Measurements from ENCODE around the gene TCF3.

The TCF3 gene

DNA sequence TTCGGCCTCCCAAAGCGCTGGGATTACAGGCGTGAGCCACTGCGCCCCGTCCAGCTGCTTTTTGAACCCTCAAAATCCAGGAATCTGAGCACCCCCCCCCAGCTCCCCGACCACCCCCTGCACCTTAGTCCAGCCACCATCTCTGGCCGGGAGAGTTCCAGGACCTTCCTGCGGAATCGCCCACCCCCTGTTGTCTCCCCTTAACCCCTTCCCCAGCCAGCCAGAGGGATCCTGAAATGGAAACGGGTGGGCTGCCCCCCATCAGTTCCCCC is 59.0 kb downstream of the TCF3 start:
- Mint-ChIP-seq H3K4me3 (peak overlapping the region; percentile 92 to 95 (median 94)), H3K9me3 (no peaks in the 10 kb centered on the region), H3K27me3 (ENCODE audit: low read depth) (no peaks in the 10 kb centered on the region), H3K36me3 (ENCODE audit: low read depth) (peaks cover 18% of the 10 kb centered on the region), H3K4me1 (peaks cover 9% of the 10 kb centered on the region), H3K27ac (peak overlapping the region in 2 of 3 experiments; percentile 86 to 95)
- TF ChIP-seq, protein P1, sequence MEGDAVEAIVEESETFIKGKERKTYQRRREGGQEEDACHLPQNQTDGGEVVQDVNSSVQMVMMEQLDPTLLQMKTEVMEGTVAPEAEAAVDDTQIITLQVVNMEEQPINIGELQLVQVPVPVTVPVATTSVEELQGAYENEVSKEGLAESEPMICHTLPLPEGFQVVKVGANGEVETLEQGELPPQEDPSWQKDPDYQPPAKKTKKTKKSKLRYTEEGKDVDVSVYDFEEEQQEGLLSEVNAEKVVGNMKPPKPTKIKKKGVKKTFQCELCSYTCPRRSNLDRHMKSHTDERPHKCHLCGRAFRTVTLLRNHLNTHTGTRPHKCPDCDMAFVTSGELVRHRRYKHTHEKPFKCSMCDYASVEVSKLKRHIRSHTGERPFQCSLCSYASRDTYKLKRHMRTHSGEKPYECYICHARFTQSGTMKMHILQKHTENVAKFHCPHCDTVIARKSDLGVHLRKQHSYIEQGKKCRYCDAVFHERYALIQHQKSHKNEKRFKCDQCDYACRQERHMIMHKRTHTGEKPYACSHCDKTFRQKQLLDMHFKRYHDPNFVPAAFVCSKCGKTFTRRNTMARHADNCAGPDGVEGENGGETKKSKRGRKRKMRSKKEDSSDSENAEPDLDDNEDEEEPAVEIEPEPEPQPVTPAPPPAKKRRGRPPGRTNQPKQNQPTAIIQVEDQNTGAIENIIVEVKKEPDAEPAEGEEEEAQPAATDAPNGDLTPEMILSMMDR (IDR thresholded peaks at IDR 0.05; ENCODE audit: unreplicated experiment in 3 of 3), result no peak

DNA sequence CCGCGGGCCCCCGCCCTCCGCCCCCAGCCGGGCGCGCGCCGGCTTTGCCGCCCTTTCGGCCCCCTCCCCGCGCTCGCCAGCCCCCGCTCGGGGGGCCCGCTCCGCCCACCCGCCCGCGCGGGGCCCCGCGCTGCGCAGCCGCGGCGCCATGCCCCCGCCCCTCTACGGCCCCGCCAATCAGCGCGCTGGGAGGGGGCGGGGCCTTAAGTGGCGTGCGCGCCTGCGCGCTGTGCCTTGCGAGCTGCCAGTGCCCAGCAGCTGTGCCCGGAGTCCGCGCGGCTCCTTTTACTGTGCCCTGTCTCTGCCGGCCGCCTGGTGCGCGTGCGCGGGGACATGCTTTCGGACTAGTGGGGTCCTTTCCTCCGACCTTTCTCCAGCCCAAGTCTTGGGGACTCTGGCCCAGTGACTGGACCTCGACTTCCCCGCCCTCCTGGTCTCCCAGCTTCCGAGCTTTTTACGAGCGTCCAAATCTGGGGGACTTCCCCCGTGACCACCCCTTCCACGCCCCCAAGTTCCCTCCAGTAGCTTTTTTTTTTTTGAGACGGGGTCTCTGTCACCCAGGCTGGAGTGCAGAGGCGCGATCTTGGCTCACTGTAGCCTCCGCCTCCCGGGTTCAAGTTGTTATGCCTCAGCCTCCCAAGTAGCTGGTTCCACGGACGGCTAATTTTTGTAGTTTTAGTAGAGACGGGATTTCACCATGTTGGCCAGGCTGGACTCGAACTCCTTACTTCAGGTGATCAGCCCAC is 59.5 kb downstream of the TCF3 start, which contains the start of gene MBD3:
MBD3 (minus strand) TSS at position 111 of the 746 bp plus-strand sequence. CDS start 234 bp downstream, outside the sequence.
- peaks cover 9% of the 10 kb centered on the region for H3K4me1 Mint-ChIP-seq
- peak within 1 kb of the TSS; percentile 94 to 97 (median 94) for H3K4me3 Mint-ChIP-seq
- peak within 1 kb of the TSS; percentile 90 to 98 (median 97) for H3K27ac Mint-ChIP-seq
- H3K27me3 Mint-ChIP-seq (ENCODE audit: low read depth), result no peaks in the 10 kb centered on the region
- peaks cover 17% of the 10 kb centered on the region for H3K36me3 Mint-ChIP-seq (ENCODE audit: low read depth)
- H3K9me3 Mint-ChIP-seq, result no peaks in the 10 kb centered on the region
- TF ChIP-seq, protein P1 (IDR thresholded peaks at IDR 0.05; ENCODE audit: unreplicated experiment in 3 of 3), result no peak

DNA sequence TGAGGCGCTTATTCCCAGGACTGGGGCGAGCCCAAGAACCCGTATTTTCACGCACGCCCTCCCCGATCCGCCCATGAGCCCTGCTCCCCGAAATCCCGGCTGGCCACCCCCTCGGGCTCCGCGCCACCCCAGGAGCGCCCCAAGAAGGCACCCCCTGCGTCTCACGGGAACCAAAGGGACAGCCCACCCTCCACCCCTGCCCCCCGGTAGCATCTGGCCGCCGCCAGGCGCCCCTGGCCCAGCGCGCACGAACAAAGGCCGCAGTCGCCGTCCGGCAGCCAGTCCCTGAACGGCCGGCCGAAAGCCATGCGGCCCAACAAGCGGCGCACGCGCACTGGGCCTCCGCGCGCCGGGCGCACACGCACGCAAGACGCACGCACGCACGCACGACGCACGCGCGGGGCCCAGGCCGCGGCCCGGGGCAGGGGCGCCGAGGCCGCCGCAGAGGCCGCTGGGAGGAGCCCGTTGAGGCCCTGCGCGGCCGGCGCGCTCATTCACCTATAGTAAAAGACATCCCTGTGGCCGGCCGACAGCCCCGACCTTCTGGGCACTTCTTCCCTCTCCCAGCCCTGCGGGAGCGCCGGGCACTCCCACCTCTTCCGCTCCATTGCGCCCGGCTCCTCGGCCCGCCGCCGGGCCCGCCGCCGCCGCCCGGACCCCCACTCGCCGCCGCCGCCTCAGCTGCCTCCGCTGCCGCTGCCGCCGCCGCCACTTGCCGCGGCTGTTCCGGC is 60.2 kb downstream of the TCF3 start:
- H3K9me3 Mint-ChIP-seq, result no peaks in the 10 kb centered on the region
- peak overlapping the region; percentile 91 to 97 (median 94) for H3K4me3 Mint-ChIP-seq
- TF ChIP-seq, protein P1 (IDR thresholded peaks at IDR 0.05; ENCODE audit: unreplicated experiment in 3 of 3), result no peak
- peak overlapping the region; percentile 90 to 98 (median 97) for H3K27ac Mint-ChIP-seq
- H3K36me3 Mint-ChIP-seq (ENCODE audit: low read depth), result peaks cover 17% of the 10 kb centered on the region
- peaks cover 9% of the 10 kb centered on the region for H3K4me1 Mint-ChIP-seq
- H3K27me3 Mint-ChIP-seq (ENCODE audit: low read depth), result no peaks in the 10 kb centered on the region

DNA sequence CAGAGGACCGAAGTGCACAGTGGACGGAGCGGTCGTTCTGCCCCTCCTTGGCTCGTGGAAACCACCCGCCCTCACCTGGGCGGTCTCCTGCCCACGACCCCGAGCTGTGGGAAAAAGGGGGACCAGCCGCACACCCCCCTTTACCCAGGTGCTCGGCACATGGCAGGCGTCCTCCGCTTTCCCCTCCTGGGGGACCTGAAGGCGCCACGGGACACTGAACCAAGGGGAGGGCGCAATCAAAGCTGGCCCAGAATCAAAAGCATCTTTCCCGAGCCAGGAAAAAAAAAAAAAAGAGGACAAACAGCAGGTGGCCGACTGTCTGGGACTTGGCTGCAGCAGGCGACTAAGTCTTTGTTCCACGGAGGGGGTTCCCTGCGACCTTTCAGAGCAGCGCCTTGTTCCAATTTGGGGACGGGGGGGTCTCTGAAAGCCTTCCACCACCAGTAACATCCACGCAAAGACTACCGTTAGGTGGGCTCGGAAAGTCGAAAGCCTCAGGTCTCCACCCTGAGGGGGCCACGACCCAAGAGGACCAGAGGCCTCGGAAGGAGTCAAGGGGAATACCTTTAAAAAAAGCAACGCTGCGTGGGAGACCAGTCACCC is 60.9 kb downstream of the TCF3 start:
- Mint-ChIP-seq H3K36me3 (ENCODE audit: low read depth) (peaks cover 14% of the 10 kb centered on the region), H3K4me3 (peak overlapping the region; percentile 91 to 97 (median 94)), H3K9me3 (no peaks in the 10 kb centered on the region), H3K4me1 (peaks cover 9% of the 10 kb centered on the region), H3K27ac (peak overlapping the region; percentile 90 to 98 (median 97)), H3K27me3 (ENCODE audit: low read depth) (no peaks in the 10 kb centered on the region)
- TF ChIP-seq, protein P1 (IDR thresholded peaks at IDR 0.05; ENCODE audit: unreplicated experiment in 3 of 3), result no peak

DNA sequence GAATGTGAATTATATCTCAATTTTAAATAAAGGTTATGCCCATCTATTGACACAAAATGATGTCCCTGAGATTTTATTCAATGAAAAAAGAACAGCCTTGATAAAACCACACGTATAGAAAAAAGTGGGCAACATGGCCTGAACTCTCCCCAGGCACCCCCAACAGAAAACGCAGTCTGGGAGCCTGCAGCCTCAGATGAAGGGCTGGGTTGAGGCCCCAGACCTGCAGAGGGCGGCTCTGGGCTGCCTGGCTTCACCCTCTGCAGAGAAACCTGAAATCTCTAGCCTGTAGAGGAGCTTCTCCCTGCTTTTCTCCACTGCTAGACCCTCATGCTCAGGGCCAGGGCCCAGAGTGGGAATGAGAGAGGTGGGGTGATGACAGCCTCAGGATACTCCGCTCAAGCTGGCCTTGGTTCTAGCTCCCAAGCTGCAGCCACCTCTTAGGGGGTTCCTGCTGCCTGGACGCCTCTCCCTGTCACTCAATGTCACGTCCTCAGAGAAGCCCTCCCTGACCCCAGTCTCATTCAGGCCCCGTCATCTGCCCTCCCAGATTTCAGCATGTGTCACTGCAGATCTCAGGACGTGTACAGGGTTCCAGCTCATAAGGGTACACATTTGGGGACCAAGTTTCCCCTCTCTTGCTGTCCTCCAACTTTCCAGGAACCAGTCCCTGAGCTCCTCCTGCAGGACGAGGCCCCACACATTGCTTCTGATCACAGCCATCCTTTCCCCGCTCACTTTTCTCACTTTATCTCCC is 61.6 kb downstream of the TCF3 start:
- peak overlapping the region; percentile 91 to 97 (median 94) for H3K4me3 Mint-ChIP-seq
- H3K36me3 Mint-ChIP-seq (ENCODE audit: low read depth), result peaks cover 20% of the 10 kb centered on the region
- TF ChIP-seq, protein P1 (IDR thresholded peaks at IDR 0.05; ENCODE audit: unreplicated experiment in 3 of 3), result peak in 2 of 3 experiments; percentile 10 to 22
- H3K27ac Mint-ChIP-seq, result peak overlapping the region; percentile 90 to 98 (median 97)
- H3K4me1 Mint-ChIP-seq, result peaks cover 9% of the 10 kb centered on the region
- H3K9me3 Mint-ChIP-seq, result no peaks in the 10 kb centered on the region
- H3K27me3 Mint-ChIP-seq (ENCODE audit: low read depth), result no peaks in the 10 kb centered on the region

All from nephron (organoid).